ENCODE results near the gene PIN1.

DNA sequence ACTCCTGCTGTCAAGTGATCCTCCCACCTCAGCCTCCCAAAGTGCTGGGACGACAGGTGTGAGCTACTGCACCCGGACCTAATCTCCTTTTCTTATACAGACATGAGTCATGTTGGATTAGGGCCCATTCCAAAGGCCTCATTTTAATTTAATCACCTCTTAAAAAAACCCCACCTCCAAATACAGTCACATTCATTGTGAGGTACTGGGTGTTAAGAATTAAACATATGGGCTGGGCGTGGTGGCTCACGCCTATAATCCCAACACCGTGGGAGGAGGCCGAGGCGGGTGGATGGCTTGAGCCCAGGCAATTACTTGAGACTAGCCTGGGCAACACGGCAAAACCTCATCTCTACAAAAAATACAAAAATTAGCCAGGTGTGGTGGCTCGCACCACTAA is 46.6 kb downstream of the PIN1 start:
- TF ChIP-seq, protein P1, sequence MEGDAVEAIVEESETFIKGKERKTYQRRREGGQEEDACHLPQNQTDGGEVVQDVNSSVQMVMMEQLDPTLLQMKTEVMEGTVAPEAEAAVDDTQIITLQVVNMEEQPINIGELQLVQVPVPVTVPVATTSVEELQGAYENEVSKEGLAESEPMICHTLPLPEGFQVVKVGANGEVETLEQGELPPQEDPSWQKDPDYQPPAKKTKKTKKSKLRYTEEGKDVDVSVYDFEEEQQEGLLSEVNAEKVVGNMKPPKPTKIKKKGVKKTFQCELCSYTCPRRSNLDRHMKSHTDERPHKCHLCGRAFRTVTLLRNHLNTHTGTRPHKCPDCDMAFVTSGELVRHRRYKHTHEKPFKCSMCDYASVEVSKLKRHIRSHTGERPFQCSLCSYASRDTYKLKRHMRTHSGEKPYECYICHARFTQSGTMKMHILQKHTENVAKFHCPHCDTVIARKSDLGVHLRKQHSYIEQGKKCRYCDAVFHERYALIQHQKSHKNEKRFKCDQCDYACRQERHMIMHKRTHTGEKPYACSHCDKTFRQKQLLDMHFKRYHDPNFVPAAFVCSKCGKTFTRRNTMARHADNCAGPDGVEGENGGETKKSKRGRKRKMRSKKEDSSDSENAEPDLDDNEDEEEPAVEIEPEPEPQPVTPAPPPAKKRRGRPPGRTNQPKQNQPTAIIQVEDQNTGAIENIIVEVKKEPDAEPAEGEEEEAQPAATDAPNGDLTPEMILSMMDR (IDR thresholded peaks at IDR 0.05) = no peak
- no peak for TF ChIP-seq EP300 (IDR thresholded peaks at IDR 0.05)
